ENCODE data around the gene KLHL29. TPM values are rescaled to one million over a fixed set of nuclear protein-coding genes. Genes with fewer than 3 reads are reported as not detected.

Gene KLHL29
- total RNA-seq, 1 donor from 2014 or later = 8.4 TPM

DNA sequence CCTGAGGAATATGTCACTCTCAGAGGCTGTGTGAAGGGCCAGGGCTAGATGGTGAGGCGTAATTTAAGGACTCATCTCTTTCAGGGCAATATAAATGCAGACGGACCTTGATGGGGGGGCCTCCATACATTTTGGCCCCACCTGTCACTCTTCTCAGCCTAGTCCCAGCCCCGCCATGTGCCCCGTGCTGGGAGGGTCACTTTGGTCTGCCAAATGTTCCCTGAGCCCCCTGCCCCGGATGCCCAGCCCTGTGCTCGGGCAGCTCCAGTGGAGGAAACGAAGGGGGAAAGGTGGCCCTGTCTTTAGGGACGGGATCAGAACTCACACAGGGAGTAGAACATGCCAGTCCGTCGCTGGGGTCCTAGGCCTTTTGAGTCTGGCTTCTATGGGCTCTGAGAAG, 168.6 kb downstream of the KLHL29 start:
- DNase-seq = no peak

DNA sequence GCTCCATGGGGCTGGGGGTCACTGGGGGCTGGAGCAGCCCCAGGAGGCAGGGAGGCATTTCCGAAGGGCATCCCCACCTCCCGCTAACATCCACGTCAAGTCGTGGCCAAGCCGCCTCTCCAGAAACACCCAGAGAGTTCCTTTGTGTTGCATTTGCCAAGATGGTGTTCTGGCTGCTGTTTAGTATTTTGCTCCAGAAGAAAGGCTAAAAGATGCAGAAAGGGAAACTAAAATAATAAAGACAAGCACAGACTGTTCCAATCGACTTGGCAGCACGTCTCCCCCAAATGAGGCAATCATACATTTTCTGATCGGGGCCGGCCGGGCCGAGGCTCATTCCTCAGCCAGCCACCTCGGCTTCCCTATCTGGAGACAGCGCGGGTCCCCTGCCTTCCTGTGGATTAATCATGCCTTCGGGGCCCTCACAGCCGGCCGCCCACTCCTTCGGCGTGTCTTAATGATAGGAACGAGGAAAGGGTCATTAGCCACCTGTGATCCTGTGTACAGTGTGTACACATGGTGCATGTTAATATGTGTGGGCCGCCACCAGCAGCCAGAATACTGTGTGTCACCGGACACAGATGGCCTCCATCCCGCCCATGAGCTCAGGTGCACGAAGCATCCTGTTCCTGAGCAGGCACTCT, 169.2 kb downstream of the KLHL29 start:
- DNase-seq = peak; percentile 59

DNA sequence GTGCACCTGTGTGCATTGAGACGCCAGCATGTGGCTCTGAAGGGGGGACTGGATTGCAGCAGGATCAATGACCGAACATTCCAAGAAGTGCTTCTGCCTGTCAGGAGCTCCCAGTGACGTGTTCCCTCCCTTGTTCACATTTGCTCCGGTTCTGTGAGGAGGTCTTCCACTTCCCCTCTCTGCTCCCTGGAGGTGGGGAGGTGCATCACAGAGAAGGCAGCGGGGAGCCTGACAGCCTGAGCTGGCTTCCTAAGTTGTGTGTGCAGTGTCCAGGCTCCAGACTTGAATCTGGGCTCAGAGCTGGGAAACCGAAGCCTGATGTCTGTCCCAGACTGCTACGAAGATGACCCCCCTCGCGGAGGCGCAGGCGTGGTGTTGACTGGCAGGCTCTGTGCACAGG, 171.0 kb downstream of the KLHL29 start:
- DNase-seq = no peak

DNA sequence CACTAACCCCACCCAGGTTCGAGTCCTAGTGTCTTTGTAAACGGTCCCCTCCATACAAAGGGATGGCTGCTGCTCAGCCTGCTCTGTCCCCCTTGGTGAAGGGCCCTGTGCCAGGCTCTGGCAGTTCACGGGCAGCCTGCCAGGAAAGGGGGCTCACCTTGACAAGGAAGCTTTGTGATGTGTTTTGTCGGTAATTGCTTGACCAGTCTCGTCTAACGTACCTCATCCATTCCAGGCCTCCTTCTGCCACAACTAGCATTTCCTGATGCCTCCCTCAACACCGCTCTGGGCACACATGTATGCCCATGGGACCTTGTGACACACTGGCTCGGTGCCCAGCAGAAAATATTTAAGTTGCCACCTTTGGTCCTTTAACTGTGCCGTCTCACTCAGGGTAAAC, 171.9 kb downstream of the KLHL29 start:
- DNase-seq = no peak

DNA sequence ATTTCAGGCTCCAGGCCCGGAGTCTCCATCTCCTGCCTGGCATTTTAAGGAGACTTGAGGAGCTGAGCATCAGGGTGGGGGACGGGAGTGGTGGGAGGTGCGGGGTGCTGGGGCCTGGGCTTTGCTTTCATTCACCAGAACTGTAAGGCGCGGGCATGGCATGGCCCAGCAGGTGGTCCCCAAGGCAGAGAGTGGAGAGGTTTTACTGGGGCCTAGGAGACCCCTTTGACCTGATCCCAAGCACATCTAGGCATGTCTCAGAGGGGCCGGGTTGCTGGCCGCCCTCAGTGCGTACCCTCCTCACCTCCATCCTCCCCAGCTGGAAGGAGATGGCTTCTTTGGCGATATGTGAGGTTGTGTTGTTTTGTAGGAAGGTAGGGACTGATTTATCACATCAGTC, 172.5 kb downstream of the KLHL29 start:
- no peak for DNase-seq

DNA sequence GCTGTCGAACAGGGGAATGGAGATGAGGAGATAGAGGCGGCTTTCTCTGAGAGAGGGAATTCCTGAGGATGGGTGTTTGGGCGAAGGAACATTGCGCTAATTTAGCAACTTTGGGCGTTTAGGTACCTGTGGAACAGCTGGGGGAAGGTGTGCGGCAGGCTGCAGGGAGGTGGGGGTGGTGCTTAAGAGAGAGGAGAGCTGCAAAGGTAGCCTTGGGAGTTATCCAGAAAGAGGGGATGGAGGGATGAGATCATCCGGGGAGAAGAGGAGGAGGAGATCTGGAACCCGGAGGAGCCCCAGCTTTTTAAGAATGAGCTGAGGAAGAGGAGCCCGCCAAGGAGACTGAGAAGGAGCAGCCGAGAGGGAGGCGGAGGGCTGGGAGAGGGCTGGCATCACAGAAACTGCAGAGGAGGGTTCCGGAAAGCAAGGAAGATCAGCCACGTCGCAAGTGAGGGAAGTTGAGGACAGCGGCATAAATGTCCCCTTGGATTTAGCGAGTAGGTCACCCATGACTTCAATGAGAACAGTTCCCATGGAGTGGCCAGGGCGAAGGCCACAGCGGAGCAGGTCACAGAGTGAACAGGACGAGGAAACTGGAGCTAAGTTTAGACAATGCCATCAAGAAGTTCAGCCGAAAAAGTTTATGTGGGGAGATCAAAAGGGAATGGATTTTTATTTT, 174.7 kb downstream of the KLHL29 start:
- DNase-seq = no peak

DNA sequence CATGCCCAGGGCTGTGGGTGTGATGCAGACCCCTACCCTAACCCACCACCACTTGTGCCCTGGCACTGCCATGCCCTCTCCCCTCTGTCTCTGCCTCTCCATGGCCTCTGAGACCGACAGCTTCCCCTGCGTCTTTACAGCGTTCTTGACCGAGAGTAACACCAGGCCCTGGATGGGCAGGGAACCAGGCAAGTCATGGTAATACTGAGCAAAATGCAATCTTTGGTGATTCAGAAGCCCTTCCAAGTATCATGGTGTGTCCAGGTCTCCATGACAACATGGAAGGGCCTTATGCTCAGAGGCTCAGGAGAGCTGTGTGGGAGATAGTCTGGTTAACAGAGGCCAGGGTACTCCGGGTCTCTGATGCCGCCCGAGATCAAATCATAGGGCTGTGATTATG, 176.1 kb downstream of the KLHL29 start:
- DNase-seq = no peak

DNA sequence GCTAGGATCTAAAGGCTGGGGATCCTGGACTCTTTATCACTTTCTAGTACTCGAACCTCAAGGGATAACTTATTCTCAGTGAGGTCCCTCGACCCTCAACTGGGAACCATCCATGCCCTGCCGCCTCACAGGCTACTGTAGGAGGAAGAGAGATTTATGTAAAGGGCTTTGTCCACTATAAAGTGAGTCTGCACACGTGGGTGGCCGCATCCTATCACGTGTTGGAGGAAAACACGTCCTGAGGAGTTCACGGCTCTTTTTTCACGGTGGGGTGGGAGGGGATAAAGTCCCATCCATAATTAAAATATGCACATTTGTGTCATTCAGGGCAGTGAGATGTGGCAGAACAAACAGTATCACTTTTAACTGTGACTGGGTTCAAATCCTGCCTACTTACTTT, 176.6 kb downstream of the KLHL29 start:
- no peak for DNase-seq

DNA sequence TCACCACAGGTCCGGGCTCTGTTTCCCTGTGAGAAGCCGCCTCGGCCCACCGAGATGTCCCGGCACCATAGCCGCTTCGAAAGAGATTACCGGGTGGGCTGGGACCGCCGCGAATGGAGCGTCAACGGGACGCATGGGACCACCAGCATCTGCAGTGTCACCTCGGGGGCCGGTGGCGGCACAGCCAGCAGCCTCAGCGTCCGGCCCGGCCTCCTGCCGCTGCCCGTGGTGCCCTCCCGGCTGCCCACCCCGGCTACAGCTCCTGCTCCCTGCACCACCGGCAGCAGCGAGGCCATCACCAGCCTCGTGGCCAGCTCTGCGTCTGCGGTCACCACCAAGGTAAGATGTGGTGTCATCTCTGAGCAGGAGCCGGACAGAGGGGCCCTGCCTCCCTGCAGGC, 177.2 kb downstream of the KLHL29 start:
- DNase-seq = no peak

DNA sequence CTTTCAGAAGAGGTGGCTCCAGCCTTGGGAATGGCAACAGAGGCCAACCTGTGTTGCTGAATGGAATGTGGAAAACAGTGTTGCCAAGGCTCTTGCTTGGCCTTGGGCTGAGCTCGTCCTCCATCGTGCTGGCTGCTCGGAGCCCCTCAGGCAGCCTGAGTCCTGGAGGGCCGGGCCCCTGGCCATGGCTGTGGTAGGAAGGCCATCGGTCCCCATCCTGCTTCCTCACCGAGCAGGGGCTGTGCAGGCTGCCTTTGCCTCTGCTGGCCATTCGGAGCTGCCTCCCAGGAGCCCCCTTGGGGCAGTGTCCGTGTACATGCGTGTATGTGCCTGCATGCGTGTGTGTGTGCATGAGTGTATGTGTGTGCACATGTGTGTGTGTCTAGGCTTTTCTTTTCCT, 178.2 kb downstream of the KLHL29 start:
- no peak for DNase-seq

DNA sequence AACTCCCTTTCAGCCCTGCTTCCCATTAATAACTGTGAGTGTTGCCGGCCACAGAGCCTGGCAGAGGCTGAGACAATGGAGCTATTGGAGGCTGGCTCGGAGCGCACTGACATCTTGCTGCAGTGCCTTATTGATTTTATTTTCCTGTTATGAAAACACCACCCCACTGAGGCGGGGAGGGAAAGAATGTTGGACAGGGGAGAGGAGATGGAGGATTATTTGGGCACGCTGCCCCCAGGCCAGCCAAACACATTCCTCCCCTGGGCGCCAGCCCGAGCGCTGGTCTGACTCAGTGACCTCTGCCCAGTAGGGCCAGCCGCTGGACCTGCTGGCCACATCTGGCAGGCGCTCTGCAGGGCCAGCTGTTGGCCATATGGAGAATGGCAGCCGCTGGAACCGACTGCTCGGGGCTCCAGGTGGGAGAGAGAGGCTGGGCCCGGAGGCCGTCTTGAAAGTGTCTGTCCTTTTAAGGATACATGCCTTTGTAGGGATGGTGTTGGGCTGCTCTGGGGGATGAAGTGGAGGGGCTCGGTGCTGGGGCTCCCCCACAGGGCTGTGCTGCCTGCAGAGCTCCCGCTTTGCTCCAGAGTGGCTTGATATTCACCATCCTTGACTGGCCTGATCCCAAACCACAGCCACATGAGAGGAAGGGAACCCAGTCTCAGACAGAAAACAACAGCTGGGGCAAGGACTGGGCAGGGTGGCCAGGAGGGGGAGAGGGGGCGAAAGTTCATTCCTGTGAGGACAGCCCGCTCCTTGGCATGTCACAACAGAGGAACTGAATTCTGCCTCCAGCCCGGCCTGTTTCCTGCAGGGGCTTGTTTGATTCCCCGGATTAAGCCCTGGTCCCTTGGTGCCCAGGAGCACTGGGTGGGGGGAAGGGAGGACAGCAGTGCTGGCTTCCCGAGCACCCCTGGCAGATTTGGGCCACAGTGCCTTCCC, 179.0 kb downstream of the KLHL29 start:
- DNase-seq = peak; percentile 93

DNA sequence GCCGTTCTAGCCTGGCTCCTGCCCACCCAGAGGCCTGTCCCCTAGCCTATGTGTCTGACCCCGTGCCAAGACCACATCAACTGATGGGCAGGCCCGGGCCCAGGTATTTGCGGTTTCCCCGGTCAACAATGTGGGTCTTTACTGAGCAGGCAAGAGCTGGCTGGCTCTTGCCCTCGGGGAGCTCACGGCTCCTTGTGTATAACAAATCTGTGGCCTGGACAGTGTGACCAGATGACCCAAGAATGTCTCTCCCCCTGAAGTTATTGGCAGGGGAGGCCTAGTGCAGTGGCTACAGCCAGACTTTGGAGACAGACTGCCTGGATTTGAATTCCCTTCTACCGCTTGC, 179.6 kb downstream of the KLHL29 start:
- no peak for DNase-seq

DNA sequence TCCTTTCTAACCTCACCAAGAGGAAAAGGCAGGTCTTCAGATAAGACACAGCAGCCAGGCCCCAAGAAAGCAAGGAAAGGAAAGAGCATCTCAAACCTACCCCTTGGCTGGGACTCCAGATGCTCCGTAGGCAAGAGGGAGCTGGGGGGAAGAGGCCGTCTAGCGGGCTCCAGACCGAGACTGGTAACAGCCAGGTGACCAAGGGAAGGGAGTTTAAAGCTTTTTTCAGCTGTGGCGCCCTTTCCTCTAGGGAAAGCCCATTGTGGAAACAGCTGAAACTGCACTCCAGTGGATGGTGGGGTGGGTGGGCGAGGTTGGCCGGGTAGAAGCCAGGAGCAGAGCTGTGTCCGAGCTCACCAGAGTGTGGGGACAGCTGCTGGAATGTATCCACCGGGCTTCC, 180.4 kb downstream of the KLHL29 start:
- no peak for DNase-seq

DNA sequence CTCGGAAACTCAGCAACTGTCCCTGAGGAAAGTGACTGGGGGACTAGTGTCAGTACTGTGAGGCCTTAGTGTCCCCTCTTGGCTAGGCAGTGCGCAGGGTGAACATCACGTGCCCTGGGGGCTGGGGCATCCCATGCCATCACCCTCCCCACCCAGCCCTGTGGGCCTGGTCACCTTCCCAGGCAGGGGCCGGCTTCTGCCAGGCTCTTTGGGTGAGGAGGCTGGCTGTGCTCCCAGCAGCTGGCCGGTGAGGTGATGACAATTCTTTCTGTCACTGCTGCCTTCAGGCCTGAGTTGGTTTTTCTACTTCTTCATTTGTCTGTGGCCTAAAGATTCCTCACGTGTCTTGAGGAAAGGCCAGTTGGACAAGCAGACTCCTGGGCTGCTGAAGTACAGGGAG, 180.8 kb downstream of the KLHL29 start:
- no peak for DNase-seq

DNA sequence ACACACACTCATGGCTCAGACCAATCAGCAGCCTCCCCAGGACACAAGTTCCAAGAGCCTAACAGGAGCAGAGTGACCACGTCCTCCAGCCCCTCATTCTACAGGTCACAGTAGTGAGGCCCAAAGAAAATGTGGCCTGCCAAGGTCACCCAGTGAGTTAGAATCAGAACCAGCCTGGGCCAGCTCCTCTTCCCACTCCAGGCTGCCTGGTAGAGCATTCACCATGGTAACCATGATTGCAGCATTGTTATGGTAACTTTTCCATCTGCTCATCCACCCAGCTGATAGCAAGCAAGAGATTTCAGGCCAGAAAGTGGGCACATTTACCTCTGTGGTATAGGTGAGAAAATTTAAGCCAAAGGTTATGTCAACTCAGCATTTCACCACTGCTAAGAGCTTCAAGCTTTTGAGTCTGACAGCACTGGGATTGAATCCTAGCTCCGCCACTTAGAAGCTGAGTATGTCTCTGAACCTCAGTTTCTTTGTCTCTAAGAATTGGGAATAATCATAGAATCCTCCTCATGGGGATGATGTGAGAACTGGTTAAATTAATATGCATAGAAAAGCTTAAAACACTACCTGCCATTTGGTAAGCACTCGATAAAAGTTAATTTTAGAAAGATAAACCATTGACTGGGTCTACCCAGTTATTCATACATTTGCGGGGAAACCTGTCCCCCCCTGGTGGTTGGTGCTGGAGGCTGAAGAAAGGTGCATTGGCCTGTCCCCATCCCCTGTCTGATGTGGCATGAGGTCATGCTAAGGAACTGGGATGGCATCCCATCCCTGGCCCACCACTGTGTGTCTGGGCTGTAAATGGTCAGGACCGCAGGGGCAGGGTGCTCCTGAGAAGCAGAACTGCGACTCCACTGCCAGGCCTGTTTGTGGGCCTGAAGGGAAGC, 181.5 kb downstream of the KLHL29 start:
- no peak for DNase-seq

DNA sequence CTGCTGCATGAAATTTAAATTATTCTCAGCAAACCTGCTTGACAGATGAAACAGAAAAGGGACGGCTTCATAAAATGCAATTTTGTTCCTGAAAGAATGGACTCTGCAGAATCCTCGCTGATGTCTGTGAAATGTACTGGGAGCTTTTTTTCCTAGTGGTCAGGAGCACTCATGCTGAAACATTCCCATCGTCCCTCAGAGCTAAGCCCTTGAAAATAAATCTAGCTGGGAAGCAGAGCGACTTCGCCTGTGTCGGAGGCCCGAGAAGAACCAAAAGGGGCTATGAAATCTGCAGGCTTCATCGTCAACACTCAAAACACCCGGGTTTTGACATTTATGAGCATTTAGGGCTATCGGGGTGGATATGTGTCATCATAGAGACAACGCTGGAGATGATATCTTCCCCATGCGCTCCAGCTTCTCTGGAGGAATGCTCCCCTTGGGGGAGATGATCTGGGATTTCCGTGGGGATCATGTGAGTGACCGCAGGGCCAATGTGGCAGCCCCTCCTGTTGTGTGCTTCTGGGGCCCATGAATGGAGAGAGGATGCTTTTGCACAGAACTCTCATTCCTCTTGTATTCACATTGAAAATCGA, 182.3 kb downstream of the KLHL29 start:
- DNase-seq = no peak

DNA sequence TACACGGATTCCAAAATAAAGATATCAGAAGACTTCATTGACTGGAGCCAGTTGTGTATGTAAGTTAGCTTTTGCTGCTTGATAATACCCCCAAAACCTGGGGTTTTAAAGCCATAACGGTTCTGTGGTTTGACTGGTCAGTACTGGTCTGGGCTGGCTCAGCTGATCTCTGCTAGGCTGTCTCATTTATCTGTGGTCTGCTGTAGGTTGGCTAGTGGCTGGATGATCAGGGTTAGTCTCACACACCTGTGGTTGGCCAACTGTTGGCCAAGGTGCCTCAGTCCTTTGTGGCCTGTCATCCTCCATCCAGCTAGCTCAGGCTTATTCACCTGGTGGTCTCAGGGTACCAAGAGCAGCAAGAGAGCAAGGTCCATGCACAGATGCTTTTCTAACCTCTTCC, 183.2 kb downstream of the KLHL29 start:
- no peak for DNase-seq

DNA sequence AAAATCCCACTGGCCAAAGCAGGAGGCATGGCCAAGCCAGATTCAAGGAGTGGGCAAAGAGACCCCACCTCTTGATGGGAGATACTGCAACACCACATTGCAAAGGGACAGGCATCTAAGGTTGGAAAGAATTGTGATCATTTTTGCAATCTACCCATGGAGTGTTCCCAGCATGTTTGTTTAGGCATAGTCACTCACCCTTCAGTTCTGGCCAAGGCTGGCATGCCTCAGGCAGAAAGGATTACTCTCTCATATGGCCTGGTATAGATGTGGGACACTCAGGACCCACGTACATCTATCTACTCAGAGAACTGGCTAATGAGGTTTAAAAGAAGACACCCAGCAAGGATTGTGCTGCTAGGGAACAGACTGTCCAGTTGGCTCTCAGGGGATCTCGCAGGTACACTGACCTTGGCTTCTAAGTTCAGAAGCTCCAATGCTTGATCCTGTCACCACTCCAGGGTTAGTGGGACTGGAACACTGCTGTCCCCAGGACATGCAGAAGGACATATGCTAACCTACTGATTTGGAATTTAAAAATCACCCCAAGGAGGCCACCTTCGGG, 183.7 kb downstream of the KLHL29 start:
- no peak for DNase-seq

DNA sequence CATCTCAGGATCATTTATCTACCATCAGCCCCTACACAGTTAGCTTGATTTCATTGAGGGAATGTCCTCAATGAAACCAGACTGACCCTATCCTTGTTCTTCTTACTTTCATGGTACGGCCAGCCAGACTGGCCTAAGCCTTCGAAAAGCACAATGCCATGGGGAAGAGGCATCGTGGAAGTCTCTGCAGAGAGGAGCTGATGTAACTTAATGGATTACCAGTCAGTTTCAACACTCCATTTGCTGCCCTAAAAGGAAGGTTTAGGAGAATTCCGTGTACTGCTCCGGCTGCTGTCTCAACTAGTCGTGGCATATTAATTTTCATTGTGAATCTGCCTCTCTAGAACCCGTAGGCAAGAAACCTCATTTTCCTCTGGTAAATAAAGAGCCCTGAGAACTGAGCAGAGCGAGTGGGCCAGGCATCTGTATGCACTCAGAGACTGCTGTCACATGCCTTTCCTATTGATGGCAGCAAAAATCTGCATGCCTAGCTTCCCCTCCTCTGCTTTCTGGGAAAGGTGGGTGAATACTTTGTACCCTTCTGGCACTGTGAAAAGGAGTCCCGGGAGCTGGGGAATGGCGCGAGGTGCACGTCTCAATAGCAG, 184.9 kb downstream of the KLHL29 start:
- no peak for DNase-seq

DNA sequence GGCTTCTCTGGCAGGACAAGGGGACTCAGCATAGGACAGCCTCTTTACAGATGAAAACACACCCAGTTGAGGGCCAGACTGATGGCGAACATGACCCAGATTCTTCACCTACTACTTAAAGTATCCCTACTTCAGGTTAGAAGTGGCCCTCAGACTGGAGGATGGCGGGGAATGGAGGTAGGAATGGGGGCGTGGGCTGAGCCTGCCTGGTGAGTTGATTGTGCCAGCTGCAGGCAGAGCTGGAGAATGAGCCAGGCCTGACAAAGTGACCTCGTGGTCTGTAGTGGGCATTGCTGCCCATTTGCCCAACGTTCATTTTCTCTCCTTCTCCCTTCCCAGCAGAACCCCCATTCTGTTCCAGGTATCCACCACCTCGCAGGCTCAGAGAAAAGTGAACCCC, 186.1 kb downstream of the KLHL29 start:
- no peak for DNase-seq

Data from tongue (tissue), 2 donors.